ENCODE data around the gene SMCO3.

The SMCO3 gene

GRCh38 chr12:14814014-14814413 lies at the start of gene SMCO3:
Gene SMCO3 (minus strand): TSS chr12:14814182. CDS start chr12:14806680, 7,502 bp downstream.
- no peak for DNase-seq

- no peak for DNase-seq
Measured at GRCh38 chr12:14860490-14860889, 46.5 kb upstream of the SMCO3 start.

DNA sequence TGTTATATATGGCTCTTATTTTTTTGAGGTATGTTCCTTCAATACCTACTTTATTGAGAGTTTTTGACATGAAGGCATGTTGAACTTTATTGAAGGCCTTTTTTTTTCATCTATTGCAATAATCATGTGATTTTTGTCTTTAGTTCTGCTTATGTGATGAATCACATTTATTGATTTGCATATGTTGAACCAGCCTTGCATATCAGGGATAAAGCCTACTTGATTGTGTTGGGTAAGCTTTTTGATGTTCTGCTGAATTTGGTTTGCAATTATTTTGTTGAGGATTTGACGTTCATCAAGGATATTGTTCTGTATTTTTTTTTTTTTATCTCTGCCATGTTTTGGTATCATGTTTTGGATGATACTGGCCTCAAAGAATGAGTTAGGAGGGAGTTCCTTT lies 44.5 kb upstream of the SMCO3 start:
- DNase-seq, result no peak

DNA sequence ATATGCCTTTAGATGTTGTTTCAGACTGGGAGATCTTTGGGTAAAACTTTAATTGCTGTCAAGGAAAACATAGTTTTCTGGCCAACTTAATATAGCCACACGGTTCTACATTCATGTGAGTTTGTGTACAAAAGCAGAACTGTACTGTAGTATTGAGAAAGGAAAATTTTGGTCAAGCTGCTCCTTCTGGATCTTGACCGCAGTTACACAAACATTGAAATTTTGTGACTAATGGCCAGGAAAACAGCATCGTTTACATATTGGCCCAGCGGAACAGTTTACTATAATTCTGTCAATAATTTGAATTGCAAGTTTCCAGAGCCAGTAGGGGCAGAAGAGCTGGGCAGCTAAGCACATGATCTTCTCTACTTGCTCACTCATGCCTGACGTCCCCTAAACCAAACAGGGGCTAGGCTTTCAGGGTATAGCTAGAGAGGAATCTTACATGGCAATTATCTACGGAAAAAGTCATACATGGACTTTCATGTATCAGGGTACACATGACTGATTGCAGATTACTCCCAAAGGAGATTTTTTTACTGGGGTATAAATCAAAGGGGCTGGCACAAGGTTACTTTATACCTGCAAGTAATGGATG lies 40.7 kb upstream of the SMCO3 start:
- no peak for DNase-seq

DNA sequence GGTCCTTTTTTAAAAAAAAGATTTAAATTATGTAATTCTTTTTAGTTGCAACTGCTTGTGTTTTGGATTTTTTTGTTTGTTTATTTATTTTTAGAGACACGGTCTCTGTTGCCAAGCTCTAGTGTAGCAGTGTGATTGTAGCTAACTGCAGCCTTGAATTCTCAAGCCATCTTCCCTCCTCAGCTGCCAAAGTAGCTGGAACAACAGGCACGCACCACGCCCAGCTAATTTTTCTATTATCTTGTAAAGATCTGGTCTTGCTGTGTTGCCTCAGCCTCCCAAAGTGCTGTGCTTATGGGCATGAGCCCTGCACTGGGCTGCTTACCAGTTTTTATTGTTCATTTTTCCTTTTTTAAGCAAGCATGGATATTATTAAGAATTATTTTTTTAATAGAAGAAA lies 40.0 kb upstream of the SMCO3 start:
- no peak for DNase-seq

DNA sequence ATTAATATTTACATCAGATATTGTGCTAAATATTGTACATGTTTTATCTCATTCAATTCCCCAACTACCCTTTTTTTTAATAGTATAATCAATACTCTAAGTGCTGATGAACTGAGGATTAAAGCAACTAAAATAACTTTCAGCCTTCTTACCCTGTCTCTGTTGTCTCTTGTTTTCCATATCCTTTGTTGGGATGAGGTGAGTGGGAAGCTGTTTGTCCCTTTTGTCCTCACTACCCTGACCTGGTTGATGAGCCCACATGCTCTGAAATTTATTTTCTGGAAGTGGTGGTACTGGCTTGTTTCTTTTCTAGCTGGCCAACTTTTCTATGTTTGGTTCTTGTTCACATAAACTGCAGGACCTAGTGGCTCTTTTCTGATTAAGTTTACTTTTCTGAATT lies 38.9 kb upstream of the SMCO3 start:
- DNase-seq, result no peak

- DNase-seq, result no peak
Measured at GRCh38 chr12:14850929-14851663, 37.1 kb upstream of the SMCO3 start.

GRCh38 chr12:14849661-14850060 lies 35.7 kb upstream of the SMCO3 start:
- DNase-seq, result no peak

DNA sequence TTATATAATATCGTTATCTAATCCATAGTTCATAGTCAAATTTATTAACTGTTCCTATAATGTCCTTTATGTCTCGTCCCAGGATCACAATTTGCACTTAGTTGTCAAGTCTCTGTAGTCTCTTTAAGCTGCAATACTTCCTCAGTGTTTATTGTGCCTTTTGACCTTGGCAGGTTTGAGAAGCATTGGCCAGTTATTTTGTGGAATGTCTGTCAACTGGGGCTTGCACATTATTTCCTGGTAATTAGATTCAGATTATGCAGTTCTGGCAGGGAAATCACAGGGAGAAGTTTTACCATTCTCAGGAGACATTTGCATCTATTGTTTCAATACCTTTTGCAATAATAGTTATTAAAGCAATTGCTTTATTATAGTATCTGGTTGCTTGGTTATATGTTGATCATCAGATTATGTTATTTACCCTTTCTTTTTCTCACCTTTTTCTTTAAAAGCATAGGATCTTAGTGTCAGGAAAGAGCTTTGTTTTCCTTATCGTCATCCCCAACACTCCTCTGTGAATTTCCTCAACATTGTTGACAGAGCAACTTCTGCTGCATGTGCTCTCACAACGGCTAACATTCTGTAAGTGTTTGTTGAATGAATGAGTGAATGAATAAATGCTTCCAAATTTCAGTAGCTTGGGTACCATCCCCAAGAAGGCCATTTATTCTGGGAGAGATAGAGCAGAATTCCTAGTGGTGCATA lies 33.0 kb upstream of the SMCO3 start:
- DNase-seq, result no peak

GRCh38 chr12:14846042-14846587 lies 32.1 kb upstream of the SMCO3 start:
- no peak for DNase-seq

- no peak for DNase-seq
Measured at GRCh38 chr12:14845350-14845750, 31.4 kb upstream of the SMCO3 start.

DNA sequence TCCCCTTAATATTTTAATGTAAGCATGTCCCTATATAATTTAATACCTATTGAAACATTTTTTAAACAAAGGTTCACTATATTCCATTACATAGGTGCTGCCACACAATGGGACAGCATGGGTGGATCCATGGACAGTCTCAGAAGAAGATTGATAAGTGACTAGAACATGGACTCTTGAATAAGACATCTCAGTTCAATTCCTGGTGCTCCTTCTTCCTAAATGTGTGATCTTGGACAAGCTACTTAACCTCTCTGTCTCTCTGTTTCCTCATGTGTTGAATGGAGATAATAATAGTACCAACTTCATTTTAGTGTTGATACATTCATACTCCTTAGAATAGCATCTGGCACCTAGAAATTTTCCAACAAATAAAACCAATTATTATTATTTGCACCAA lies 30.4 kb upstream of the SMCO3 start:
- no peak for DNase-seq

DNA sequence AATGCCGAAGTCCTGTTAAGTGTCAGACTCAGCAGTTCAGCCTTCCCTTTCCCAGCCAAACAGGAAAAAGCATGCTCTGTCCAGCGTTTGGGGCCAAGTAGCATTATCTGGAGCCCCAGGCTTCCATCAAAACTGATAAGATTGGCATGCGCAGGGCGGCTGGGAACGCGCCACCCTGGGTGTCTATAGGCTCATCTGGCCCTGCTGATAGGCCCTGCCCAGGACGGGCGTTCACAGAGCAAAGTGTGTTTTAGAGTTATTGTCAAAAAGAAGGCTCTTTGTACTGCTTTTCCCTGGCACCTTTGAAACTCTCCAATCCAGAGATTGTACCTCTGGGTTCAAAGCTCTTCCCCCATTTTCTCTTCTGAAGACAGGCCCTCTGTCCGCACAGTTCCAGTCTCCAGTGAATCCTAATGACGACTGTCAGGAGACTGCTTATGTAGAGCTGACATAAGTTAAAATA lies 29.5 kb upstream of the SMCO3 start, which contains the start of gene ART4:
ART4 (minus strand) TSS at position 102 of the 463 bp plus-strand sequence. CDS start 413 bp downstream, outside the sequence.
- no peak for DNase-seq

DNA sequence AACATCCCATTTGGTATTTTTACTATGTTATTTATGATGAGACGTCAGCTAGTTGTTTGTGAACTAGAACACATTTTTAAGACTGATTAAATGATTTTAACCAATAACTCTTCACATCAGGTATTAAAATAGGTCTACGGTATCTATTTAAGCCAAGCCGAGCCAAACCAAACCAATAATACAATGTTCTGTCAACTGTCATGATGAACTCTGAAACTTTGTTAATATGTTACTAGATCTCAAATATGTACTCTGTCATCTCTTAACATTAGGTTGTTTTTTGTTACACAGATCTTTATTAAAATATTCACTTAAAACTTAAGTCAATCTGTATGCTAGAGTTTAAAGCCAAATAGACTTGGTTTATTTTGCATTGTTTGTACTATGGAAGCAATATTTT lies 28.3 kb upstream of the SMCO3 start:
- DNase-seq, result no peak

DNA sequence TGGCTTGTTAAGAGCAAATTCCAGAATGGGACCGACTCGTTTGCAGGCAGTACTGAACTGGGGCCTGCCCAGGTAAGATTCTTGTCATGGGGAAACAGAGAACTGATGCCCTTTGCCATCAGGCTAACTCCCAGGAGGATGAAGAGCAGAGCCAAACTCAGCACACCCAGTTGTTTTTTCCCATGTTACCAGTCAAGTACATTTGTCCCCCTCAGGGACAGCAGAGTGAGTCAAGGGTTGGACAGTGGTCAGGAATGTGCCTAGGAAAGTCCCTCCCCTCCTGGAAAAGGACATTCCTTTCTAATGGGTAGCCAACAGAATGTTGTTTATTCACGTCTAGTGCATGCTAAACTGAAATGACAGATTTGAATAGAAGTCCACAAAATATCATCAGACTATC lies 27.8 kb upstream of the SMCO3 start:
- DNase-seq, result no peak

DNA sequence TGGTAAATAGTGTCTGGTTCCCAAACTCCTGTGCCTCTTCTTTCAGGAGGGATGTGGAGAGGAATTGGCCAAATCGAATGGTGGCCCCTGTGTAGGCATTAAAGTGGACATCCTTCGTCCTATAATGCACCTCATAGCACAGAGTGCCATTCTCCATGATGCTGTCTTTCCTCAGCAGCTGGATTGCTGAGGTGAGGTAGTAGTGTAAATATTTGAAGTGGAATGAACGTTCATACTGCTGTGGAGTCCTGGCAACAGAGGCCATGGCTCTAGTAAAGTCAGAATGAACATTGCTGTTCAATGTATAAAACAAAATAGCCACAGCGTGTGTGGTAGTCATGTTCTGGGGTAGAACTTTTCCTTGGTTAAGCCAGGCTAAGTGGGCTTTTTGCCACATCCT lies 26.6 kb upstream of the SMCO3 start:
- DNase-seq, result no peak

DNA sequence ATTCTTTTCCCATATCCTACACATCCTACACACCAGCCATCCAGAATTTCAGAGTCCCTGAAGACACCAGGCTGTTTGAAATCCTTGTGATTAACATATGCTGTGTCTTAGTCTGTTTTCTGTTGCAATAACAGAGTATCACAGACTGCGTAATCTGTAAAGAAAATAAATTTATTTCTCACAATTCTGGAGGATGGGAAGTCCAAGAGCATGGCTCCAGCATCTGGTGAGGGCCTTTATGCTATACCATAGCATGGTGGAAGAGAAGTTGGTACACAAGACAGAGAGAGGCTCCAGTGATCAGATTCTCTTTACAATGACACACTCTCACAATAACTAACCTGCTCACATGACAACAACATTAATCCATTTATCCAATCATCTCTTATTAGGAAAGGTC lies 25.3 kb upstream of the SMCO3 start:
- DNase-seq, result no peak

DNA sequence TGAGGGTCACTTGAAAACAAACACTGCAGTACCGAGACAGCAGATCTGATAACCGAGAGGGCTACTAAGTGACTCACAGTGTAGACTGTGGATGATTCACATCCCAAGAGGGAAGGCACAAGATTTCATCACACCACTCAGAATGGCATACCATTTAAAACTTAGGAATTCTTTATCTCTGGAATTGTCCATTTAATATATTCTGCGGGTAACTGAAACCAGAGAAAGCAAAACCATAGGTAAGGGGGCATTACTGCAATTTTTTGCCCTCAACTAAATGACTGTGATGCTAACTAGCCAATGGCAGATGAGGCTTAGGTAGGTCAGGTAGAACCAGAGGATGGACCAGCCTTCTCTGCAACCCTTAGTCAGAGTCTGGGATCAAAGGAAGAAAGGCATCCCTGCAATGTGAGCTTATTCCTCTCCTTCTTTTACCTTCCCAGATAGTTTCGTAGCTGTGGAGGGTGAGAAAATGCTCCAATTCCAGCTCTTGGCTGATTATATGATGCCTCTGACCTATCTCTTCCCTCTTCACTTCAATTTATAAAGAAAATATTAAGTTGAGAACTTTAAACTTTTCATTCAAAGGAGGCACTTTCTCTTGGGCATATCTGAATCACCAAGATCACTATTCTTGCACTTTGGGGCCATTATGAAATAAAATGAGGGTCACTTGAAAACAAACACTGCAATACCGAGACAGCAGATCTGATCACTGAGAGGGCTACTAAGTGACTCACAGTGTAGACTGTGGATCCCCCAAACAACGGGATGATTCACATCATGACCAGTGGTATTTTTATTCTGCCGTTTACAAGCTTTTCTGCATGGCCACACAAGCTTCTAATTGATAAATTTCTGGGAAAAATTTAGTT lies 22.6 kb upstream of the SMCO3 start:
- no peak for DNase-seq

GRCh38 chr12:14834509-14834908 lies 20.5 kb upstream of the SMCO3 start:
- no peak for DNase-seq

GRCh38 chr12:14833952-14834351 lies 20.0 kb upstream of the SMCO3 start:
- no peak for DNase-seq

DNA sequence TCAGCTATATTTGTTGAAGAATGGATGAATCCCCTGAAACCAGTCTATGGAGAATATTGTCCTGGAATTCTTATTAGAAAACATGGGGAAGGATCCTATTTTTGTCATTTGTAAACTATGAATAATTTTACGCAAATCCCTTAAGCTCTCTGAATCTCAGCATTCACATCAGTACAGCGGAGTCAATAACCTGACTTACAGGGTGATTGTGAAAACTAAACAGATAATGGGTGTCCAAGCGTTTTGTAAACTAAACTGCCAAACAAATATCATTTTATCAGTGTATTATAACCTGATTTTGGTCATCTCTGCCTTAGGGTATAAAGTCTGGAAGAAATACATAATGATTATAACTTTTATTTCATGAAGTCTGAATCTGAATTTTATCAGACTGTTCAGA lies 19.4 kb upstream of the SMCO3 start:
- DNase-seq, result no peak

DNA sequence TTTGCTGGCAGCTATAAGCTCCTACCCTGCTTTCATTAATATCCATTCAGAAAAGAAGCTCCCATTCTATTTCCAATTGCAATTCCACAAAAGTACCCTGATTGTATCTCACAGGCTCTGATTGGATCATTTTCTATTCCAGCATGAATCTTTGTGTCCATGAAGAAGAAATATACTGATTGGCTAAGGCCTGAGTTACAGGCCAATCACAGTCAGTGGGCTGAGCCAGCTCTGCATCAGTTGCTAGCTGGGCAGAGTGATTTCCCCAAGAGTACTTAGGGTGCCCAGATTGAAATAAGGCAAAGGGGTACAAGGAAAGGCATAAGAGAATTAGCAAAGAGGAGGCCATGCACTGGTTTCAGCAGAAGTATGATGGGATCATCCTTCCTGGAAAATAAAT lies 14.9 kb upstream of the SMCO3 start:
- DNase-seq, result no peak

GRCh38 chr12:14827043-14827442 lies 13.1 kb upstream of the SMCO3 start:
- DNase-seq, result no peak
